SU-DHL-6 (cell line): ENCODE results near the gene CD1E.
"Not testable (repeated sequence)": the region's sequence is repeated elsewhere in the genome, so short reads cannot be mapped to it uniquely, and the experiment has no call there.

Experiments used
- H2AFZ ChIP-seq: fragments of 200-600 bp; sonication (generic); 2 replicates; pipeline ENCODE4 v1.6.1; 2014; ENCODE audit warnings: low read depth, mild to moderate bottlenecking, moderate library complexity, mixed read lengths, antibody characterized with exemption, low read length; ENCODE audit not compliant: severe bottlenecking
- H3F3A ChIP-seq: fragments of 200-600 bp; shearing (Covaris generic); 2 replicates; pipeline ENCODE4 v1.6.0; 2016; ENCODE audit warnings: antibody characterized with exemption, mild to moderate bottlenecking; ENCODE audit not compliant: insufficient read depth
- H3K27ac ChIP-seq: fragments of 200-600 bp; sonication (generic); 2 replicates; pipeline ENCODE4 v1.5.1; 2016; ENCODE audit warnings: low read depth, mild to moderate bottlenecking, low read length, moderate library complexity, mixed read lengths
- H3K27me3 ChIP-seq: fragments of 200-600 bp; sonication (generic), shearing (Covaris generic); 2 replicates; pipeline ENCODE4 v1.6.0; 2014; ENCODE audit warnings: mild to moderate bottlenecking, low read length
- H3K36me3 ChIP-seq: fragments of 200-600 bp; sonication (generic); 2 replicates; pipeline ENCODE4 v1.6.1; 2014; ENCODE audit warnings: mild to moderate bottlenecking, low read length, mixed read lengths
- H3K4me2 ChIP-seq: fragments of 300-600, 200-600 bp; shearing (Covaris generic), sonication (generic); 2 replicates; pipeline ENCODE4 v1.6.0; 2014; ENCODE audit warnings: low read length, low read depth, mild to moderate bottlenecking; ENCODE audit not compliant: poor library complexity, severe bottlenecking
- H3K4me3 ChIP-seq: fragments of 200-600 bp; sonication (generic); 2 replicates; pipeline ENCODE4 v1.5.1; 2014; ENCODE audit warnings: antibody characterized with exemption, low read length, mild to moderate bottlenecking, mixed read lengths; ENCODE audit not compliant: insufficient read depth, poor library complexity, severe bottlenecking
- H3K79me2 ChIP-seq: fragments of 200-600 bp; sonication (generic); 2 replicates; pipeline ENCODE4 v1.6.1; 2014; ENCODE audit warnings: mild to moderate bottlenecking, low read length, moderate library complexity; ENCODE audit not compliant: insufficient read depth
- H3K9ac ChIP-seq: fragments of 200-600 bp; sonication (generic); 2 replicates; pipeline ENCODE4 v1.7.0; 2014; ENCODE audit warnings: mild to moderate bottlenecking, low read length
- H3K9me2 ChIP-seq: fragments of 200-600 bp; sonication (generic); replicated peaks from 2 replicates; pipeline ENCODE4 v1.6.1; 2014; ENCODE audit warnings: low read length; ENCODE audit not compliant: insufficient read depth
- H3K9me3 ChIP-seq: fragments of 200-600 bp; sonication (generic); 2 replicates; pipeline ENCODE4 v1.6.1; 2014; ENCODE audit warnings: low read length, mixed read lengths; ENCODE audit not compliant: insufficient read depth
- H4K20me1 ChIP-seq: fragments of 200-600 bp; sonication (generic); 2 replicates; pipeline ENCODE4 v1.6.1; 2014; ENCODE audit warnings: low read depth, mild to moderate bottlenecking, antibody characterized with exemption, low read length, moderate library complexity, mixed read lengths
- EZH2phosphoT487 ChIP-seq: fragments of 200-600 bp; sonication (generic), shearing (Covaris generic); conservative IDR thresholded peaks from 2 replicates; pipeline ENCODE4 v1.6.1; 2018; ENCODE audit warnings: mild to moderate bottlenecking, antibody characterized with exemption, low read length, moderate library complexity, mixed read lengths
- TF ChIP-seq, protein P1 (sequence below): fragments of 200-600 bp; sonication (generic); IDR thresholded peaks from one replicate; pipeline ENCODE4 v1.5.1; 2017; ENCODE audit warnings: antibody characterized with exemption, mild to moderate bottlenecking, low read length, moderate library complexity; ENCODE audit not compliant: insufficient read depth, poor library complexity, severe bottlenecking

CD1E gene

GRCh38 chr1:158366783-158367182 is 13.1 kb downstream of the CD1E start:
- H3K79me2 ChIP-seq = no peaks in the 10 kb centered on the region
- H3K4me2 ChIP-seq = no peak overlapping the region
- H2AFZ ChIP-seq = no peak overlapping the region
- no peaks in the 10 kb centered on the region for H4K20me1 ChIP-seq
- no peaks in the 10 kb centered on the region for H3F3A ChIP-seq
- H3K4me3 ChIP-seq = no peak overlapping the region
- TF ChIP-seq, protein P1, sequence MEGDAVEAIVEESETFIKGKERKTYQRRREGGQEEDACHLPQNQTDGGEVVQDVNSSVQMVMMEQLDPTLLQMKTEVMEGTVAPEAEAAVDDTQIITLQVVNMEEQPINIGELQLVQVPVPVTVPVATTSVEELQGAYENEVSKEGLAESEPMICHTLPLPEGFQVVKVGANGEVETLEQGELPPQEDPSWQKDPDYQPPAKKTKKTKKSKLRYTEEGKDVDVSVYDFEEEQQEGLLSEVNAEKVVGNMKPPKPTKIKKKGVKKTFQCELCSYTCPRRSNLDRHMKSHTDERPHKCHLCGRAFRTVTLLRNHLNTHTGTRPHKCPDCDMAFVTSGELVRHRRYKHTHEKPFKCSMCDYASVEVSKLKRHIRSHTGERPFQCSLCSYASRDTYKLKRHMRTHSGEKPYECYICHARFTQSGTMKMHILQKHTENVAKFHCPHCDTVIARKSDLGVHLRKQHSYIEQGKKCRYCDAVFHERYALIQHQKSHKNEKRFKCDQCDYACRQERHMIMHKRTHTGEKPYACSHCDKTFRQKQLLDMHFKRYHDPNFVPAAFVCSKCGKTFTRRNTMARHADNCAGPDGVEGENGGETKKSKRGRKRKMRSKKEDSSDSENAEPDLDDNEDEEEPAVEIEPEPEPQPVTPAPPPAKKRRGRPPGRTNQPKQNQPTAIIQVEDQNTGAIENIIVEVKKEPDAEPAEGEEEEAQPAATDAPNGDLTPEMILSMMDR = no peak
- no peak for TF ChIP-seq EZH2phosphoT487
- no peaks in the 10 kb centered on the region for H3K9me3 ChIP-seq
- H3K9me2 ChIP-seq = no peaks in the 10 kb centered on the region
- no peaks in the 10 kb centered on the region for H3K36me3 ChIP-seq
- H3K9ac ChIP-seq = no peak overlapping the region
- no peaks in the 10 kb centered on the region for H3K27me3 ChIP-seq
- no peak overlapping the region for H3K27ac ChIP-seq

DNA sequence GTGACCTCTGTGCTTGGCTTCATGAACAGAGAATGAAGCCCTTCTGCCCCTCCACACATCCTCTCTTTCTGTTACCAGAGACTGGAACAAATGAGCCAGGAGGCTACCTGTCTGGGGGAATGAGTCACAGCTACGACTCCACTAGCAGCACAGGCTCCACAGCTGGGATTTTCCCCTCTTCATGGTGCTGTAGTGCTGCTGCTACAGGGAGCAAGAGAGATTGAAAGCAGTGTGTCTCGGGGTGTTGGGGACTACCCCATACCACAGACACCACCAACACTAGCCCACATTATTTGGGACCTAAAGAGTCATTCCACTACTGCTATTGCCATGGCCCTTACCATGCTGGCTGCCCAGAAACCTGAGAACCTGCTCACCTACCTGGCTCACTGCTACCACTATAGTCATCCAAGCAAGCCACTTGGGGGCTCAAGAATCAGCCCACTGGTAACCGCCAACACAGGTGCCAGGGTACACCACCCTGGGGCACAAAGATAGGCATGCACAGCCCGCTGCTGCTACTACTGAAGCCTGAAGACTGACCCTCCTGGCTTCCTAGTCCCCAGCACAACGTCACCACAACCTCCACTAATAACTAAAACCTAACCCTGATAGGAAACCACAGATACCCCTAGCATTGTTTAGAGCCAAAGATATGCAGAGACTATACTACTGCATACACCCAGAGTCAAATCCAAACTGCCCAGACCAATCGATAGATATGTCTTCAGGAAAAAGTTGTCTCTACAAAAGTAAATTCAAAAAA is 17.7 kb downstream of the CD1E start:
- no peak overlapping the region for H3K27ac ChIP-seq
- H3F3A ChIP-seq = no peaks in the 10 kb centered on the region
- H3K79me2 ChIP-seq = no peaks in the 10 kb centered on the region
- no peaks in the 10 kb centered on the region for H3K36me3 ChIP-seq
- H3K9me3 ChIP-seq = no peaks in the 10 kb centered on the region
- H3K9me2 ChIP-seq = no peaks in the 10 kb centered on the region
- no peak overlapping the region for H3K4me3 ChIP-seq
- TF ChIP-seq EZH2phosphoT487 = no peak
- TF ChIP-seq, protein P1 = no peak
- H3K27me3 ChIP-seq = no peaks in the 10 kb centered on the region
- no peaks in the 10 kb centered on the region for H4K20me1 ChIP-seq
- H3K4me2 ChIP-seq = no peak overlapping the region
- H2AFZ ChIP-seq = no peak overlapping the region
- no peak overlapping the region for H3K9ac ChIP-seq

GRCh38 chr1:158374101-158374500 is 20.4 kb downstream of the CD1E start:
- H3K4me2 ChIP-seq, H3K27ac ChIP-seq, H3K79me2 ChIP-seq, H3K9me2 ChIP-seq, H3K4me3 ChIP-seq, H3K9me3 ChIP-seq, H2AFZ ChIP-seq, H3K27me3 ChIP-seq, H4K20me1 ChIP-seq, H3F3A ChIP-seq, H3K9ac ChIP-seq, H3K36me3 ChIP-seq: not testable (repeated sequence)

GRCh38 chr1:158374860-158375259 is 21.2 kb downstream of the CD1E start:
- H3K4me3 ChIP-seq = no peak overlapping the region
- no peaks in the 10 kb centered on the region for H3K9me2 ChIP-seq
- H3F3A ChIP-seq = no peaks in the 10 kb centered on the region
- no peaks in the 10 kb centered on the region for H4K20me1 ChIP-seq
- H3K9ac ChIP-seq = no peak overlapping the region
- H3K4me2 ChIP-seq = no peak overlapping the region
- no peaks in the 10 kb centered on the region for H3K79me2 ChIP-seq
- no peaks in the 10 kb centered on the region for H3K9me3 ChIP-seq
- H3K27ac ChIP-seq = no peak overlapping the region
- TF ChIP-seq, protein P1 = no peak
- TF ChIP-seq EZH2phosphoT487 = no peak
- H2AFZ ChIP-seq = no peak overlapping the region
- H3K36me3 ChIP-seq = no peaks in the 10 kb centered on the region
- no peaks in the 10 kb centered on the region for H3K27me3 ChIP-seq
